SW 1271 (cell line): ENCODE measurements around the gene DLG2.
A peak's percentile ranks its signal among the peaks of the same experiment; 100 is the strongest.

Experiments
- DNase-seq, 2 experiments: peaks; one replicate each; lab custom pipeline; 2025; lab: John Stamatoyannopoulos, UW

The DLG2 gene

DNA sequence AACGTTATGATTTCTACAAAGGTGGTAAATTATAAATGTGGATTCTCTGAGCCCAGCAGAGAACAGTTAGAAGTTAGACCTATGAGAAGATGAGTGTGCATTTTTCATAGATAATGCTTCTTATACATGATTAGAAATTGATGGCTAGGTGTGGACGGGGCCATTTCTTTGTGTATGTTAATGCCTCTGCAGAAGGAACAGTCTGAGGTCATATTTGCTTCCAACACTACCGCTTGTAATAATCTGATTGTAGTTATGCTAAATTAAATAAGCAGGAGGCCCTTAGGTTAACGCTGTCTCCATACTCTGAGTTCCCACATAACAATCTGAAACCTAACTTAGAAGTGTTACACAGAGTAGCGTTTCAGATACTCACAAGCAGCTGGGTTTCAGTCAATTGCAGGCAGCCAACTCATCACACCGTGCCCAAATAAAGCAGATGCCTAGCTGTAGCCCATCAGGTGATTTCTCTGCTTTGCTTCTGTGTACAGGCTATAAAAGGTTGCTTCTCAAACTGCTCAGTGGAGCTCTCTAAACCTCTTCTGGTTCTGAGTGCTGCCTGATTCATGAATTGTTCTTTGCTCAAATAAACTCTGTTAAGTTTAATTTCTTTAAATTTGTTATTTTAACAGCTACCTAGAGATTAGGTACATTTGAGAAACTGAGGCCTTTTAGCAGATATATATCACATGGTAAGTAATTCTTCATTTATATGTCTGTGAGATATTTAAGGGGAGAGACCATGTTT lies 1702.2 kb downstream of the DLG2 start:
- DNase-seq, result no peak

DNA sequence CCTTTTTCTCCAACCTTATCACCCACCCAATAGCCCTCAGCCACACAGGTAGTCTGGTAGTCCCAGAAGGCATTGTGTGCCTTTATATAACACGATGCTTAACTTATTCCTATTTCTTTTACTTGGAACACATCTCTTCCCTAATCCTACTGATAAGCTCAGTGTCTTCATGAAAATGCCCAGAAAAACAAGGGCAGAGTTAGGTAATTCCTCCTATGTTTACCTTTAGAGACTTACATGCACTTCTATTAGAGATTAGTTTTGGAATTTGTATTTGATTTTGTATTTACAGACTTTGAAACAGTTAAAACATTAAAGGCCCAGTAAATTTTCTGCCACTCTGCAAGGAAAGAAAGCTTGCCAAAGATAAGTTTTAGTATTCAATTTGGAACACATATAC lies 1703.2 kb downstream of the DLG2 start:
- no peak for DNase-seq

DNA sequence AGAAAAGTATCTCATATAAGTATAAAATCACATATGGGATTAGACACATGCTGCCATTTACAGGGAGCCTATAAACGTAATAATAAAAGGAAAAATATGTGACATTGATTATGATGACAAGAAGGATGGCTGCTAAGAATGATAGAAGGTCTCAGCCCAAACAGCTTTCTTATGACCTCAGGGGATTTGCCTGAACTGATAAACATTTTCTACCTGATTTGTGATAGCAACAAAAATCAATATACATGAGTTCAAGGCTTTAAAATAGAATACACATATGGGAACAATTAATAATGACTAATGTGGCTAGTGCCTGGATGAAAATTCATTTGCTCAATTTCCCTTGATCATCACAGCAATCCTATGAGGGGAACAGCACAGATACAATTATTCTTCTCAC lies 1704.2 kb downstream of the DLG2 start:
- DNase-seq, result no peak

DNA sequence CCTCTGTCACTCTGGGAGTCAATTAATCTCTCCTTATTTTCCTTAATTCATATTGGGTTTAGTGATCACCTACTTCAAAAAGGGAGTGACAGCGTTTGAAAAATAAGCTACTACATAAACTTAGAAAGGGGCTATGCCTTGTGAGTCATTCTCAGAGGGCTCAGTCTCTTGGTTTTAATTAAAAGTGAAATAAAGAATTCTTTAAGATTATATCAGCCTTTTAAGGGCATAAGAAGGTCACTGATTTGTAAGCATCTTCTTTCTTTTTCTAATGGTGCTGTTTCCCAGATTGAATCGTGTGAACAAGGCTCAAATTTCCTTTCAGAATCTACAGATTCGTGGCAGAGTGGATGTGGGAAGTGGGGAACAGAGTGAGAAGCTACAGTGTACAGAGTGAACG lies 1704.8 kb downstream of the DLG2 start:
- DNase-seq, result no peak

DNA sequence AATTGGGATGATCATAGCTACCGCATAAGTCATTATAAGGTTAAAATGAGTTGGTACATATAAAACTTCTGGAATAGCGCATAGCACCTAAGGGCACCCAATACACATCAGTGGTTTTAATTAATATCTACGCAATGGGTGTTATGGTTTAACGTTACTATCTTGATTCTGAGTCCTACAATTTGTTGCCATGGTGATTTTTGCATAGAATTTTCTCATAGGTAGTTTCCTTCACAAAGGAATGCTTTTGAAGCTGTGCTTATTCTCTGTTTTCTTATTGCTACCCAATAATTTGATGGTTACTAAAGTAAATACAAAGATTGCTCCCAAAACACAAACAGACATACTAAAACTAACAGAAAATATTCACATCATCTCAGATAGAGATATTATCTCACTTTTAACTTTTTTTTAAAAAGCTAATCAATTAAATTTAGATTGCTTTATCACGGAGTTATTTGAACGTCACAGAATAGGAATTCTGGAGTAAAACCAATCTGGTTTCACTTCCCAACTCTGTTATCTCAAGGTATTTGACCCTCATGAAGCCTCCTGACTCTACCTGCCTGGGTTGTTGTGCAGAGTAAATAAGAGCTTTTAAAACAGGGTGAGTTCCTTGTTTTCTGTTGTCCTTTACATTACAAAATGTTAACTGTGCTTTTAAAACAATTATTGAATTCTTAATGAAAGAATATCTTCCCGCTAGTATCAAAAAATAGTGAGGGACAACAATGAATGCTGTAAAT lies 1705.5 kb downstream of the DLG2 start:
- DNase-seq, result no peak

DNA sequence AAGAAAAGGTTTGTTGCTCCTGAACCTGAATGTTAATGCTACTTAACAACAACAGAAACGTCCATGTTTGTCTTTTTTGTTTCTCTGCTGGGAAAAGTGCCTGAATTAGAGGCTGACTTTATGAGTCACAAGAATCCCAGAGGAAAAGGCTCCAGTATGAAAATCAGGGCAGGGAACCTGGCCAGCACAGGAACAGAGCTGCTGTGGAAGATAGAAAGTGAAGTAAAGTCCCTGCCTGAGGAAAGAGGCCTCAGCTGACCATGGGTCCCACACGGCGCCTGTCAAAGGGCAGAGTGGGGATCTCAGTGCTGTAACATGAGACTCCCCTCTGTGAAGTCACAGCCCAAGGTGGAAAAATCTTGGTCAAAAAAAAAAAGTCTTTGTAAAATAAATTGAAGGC lies 1708.7 kb downstream of the DLG2 start:
- no peak for DNase-seq

DNA sequence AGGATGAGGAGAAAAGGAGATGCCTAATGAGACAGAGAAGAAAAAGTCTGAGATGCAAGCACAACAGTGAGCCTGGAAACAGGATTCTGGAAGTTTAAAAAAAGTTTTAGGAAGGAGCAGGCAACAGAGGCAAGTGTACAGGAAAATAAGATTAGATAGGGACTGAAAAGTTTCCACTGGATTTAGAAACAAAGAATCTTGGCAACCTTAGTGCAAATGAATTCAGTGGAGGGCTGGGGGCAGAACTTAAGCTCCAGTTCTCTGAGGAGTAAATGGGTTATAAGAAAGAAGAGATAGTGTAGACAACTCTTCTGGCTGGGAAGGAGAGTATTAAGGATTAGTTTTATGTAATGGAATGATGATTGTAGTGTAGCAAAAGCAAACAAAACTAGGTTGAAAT lies 1712.1 kb downstream of the DLG2 start:
- DNase-seq, result no peak

DNA sequence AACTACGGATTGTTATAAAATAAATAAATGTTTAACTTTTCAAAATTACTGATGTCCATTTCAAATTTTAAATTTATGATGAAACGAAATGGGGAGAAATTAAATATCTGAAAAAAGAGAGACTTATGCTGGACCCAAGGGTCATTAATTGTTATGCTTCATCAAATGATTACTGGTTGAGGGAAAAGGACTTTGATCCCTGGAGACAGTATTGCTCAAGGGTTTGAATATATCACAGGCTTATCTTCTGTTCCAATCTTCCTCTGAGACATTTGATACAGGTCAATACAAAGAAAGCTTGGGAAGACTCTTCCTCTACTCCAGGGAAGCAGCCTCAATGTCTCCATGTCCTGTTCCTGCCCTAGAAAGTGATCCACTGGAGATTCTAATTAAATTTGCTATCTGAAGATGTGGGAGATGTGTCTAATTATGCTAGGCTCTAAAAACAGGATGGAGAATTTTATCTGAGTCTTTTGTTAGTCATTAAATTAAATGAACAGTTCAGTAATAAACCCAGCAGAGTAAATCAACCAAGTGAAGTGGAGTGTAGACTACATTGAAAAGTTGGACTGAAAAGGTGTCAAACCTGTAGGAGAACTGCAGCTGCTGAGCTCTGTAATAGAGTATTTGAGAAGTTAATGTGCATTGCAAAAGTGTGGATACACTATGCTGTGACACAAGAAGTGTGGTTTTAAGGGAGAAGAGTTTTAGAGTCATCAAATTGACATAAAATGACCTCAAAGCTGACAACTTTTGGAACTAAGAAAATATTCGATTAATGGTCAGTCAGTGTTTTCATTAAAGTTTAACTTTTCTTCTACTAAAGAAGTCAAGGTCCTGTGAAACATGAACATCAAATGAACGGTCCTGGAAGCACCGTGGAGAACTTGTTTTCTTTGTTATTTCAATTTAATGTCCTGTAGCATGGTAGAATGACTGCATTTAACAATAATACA lies 1717.3 kb downstream of the DLG2 start:
- DNase-seq, result no peak

DNA sequence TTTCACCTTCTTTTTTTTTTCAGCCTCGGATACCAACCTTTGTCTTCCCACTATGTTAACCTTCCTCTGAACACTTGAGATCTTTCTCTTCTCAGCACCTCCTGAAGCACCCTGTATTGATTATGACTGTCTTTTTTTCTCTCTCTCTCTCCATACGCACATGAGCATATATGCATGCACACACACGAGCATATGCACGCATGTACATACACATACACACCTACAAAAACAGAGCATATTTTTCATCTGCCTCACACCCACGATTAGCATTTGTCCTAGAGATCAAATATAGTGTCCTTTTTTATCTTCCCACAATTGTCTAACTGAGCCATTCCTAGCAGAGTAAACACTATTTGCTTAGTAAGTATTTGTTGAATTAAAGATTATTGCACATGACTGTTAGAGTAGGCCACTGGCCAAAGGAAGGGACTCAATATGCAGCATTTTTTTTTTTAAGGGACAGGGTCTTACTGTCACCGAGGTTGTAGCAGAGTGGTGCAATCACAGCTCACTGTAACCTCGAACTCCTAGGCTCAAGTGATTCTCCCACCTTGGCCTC lies 1718.8 kb downstream of the DLG2 start:
- no peak for DNase-seq

DNA sequence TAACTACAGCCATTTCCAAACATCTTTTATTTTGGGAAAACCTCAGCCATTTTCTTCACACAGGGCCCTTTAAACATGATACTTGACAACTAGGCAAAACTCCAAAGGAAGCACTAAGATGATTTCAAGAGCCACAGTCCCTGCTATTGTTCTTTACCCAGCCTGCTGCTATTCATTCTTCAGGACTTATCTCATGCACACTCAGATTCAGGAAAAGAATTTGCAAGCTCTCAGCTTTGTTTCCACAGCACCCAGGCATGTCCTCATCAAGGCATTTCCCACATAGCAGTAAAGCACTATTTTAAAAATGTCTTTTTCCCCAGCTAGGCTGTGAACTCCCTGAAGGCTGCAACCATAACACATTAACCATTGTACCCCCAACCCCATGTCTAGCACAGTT lies 1731.6 kb downstream of the DLG2 start:
- no peak for DNase-seq

DNA sequence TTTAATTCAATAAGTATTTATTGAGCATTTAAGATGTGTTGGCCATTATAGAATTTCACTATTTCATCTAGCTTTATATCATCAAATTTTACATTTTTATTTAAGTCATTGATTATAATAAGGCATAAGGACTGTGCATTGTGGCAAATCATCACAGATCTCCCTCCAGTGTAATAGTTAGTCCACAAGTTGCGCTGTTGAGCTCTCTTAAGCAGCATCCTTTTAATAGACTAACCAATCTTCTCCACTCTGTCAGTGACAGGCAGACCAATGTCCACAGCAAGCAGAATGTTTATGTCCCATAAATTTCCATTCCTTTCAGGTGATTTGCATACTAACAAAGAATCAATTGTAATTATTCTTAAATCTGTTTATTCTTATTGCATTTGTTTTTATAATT lies 1745.7 kb downstream of the DLG2 start:
- peak in 1 of 2 experiments; percentile 18 for DNase-seq

DNA sequence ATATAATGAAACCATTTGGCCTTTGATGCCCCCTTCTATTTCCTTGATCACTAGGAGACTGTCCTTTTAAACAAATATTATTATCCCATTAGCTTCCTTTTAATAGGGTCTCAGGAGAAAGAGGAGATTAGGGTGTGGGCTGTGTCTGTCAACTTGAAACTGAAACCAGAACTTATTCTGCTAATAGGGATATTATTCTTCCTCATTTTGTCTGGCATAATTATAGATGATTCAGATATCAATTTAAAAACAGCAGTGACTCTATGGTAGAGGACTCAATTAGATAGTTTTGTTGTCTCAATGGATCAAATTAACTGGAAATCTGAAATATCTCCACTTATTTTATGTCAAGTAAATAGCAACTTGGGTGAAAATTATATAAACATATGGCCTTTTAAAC lies 1756.1 kb downstream of the DLG2 start:
- no peak for DNase-seq

DNA sequence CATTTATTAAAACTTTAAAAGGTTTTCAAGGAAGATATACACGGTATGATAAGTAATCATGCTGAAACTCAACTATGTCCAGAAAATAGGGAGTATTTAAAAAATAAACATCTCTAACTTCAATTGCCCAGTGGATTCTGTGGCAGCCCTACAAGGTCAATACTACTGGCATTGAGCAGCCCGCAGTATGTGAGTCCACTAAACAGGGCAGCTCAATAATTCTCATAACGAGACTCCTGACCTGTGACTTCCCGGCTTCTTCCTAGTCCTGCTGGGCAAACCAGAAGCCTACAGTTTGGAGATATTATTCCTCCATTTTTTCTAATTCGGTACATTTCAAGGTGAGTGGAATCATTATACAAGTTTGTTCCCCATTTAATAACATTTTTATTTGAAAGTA lies 1760.5 kb downstream of the DLG2 start:
- DNase-seq, result no peak

DNA sequence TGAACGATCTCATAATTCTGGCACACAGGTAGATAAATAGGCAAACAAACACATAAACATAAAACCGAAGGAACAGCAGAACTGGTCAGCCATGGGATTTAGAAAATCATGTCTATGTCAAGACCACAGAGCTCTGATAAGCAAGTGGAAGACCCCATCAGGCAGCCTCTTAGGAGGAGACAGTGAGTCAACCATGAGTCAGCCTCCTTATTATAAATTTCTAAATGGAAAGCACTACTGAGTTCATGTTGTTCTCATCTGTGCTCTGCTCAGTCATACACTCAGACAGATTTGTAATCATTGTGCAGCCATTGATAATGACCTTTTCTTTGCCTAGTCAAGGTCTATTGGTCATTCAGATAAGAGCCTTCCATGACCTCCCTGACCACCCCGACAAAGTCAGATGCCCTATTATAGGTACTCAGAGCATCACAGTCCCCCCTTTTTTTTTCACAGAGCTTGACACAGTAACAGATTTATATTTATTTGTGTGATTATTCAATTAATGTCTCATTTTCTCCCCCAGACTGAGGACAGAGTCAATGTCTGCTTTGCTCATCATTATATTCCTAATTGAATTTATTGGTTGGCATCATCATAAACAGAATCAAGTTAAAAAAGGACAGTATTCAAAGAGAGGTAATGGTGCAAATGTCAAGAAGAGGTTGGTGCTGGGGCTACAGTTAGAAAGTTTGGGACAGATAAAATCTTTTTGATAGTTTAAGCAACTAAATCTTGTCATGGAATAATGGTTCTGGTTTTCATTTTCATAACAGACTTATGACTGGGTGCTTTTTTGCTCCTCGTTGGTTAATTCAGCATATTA lies 1761.3 kb downstream of the DLG2 start:
- no peak for DNase-seq

DNA sequence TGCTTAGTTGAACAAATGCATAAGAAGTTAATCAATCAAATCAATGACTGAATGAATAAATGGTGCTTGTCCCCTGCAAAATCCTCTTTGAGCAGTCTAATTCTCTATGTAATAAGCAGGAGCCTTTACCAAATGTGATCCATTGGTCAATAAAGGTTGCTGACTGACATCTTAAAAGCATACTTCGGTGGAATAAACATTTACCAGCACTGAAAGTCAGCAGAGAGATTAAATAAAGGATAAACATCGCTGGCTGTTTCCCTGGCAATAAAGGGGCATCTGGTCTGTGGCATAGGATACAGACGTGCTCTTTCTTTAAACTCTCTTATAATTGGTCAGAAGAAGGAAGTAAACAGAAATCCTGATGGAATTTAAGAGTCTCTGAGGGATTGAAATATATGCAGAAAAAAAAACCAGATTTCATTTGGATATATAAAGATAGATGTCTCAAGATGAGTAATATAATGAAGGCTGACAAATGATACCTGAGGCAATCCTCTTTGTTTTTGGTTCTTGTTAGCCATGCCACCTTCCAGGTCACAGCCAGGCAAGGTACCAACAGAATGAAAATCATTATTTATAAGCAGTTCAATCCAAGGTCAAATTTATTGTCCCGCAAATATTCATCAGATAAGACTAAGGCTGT lies 1762.6 kb downstream of the DLG2 start:
- no peak for DNase-seq

DNA sequence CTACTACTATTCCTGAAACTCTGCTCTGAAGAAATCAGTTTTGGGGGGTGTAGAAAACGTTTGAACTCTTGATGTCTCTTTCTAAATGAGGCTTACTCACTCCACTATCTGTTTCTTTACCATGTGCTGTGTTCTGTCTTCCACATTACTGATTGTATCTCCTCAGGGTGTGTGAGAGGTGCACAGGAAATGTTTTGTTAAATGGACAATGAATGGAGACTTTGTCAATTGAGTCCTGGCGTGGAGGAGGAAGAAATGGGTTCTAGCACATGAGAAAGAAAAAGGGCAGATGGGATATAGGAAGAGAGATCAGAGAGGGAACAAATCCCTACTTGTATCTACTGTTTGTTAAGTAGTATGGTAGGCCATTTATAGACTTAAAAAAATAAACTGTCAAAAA lies 1763.9 kb downstream of the DLG2 start:
- DNase-seq, result no peak

DNA sequence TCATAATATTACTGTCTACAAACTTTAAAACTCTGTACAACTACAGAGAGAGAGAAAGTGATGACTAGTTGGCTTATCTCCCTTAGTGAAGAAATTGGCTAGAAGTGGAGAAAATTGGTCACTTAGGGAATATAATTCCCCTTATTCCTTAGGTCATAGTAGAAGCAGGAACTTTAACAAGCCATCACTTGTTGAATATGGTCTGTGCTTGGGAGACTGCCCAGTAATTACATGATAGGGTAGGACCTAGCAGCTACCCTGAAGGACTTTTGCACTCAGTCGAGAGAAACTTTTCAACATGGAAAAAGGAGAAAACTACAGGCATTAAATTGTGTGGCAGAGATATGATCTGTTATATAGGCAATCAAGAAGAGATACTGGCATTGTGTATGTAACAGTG lies 1764.5 kb downstream of the DLG2 start:
- no peak for DNase-seq

DNA sequence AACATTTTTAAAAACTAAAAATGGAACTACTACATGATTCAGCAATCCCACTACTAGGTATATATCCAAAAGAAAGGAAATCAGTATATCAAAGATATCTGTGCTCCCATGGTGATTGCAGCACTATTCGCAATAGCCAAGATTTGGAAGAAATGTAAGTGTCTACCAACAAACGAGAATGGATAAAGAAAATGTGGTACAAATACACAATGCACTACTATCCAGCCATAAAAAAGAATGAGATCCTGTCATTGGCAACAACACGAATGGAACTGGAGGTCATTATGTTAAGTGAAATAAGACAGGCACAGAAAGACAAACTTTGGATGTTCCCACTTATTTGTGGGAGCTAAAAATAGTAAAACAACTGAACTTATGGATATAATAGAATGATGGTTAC lies 1765.1 kb downstream of the DLG2 start:
- no peak for DNase-seq

DNA sequence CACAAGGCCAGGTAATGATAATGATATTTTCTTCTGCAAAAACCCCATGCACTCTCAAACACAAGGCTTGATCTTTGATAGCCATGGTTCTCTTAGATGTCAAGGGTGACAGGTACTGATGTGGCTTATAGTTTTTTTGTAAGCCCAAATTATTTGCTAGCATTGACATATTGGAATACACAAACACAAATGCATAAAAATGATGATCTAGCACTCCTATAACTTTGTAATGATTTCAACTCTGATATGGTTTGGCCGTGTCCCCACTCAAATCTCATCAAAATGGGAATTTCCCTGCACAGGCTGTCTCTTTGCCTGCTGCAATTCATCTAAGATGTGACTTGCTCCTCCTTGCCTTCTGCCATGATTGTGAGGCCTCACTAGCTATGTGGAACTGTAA lies 1768.5 kb downstream of the DLG2 start:
- DNase-seq, result no peak

DNA sequence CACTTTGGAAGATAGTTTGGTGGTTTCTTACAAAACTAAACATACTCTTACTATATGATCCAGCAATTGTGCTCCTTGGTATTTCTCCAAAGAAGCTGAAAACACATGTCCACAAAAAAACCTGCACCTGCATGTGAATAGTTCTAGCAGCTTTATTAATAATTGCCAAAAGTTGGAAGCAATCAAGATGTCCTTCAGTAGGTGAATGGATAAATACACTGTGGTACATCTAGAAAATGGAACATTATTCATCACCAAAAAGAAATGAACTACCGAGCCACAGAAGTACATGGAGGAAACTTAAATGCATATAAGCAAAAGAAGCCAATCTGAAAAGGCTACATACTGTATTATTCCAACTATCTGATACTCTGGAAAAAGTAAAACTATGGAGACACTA lies 1771.9 kb downstream of the DLG2 start:
- DNase-seq, result no peak
